BJ (cell line): ENCODE measurements around the gene LAPTM5. TPM values are rescaled to one million over a fixed set of nuclear protein-coding genes. Genes with fewer than 3 reads are reported as not detected.

Experiments used
- CTCF ChIA-PET: fragments of 350-600 bp; formaldehyde crosslinking; extraction: SDS; loops from one replicate; lab custom pipeline; 2021; ENCODE audit warnings: antibody characterized with exemption, inconsistent platforms; lab: Yijun Ruan, JAX
- POLR2A ChIA-PET: fragments of 300-600 bp; sonication (Branson Sonifier 250); formaldehyde crosslinking; extraction: SDS; loops from one replicate; lab custom pipeline; 2021; ENCODE audit warnings: antibody characterized with exemption; lab: Charles Lee
- DNase-seq: peaks from one replicate; pipeline ENCODE4 v3.0.0-alpha.2; 2011; ENCODE audit warnings: low read depth
- H3K27me3 ChIP-seq: 2 replicates; pipeline ENCODE4 v1.6.0; 2011; ENCODE audit warnings: low read length; ENCODE audit not compliant: control insufficient read depth, insufficient read depth
- H3K36me3 ChIP-seq: 2 replicates; pipeline ENCODE4 v1.5.1; 2011; ENCODE audit warnings: low read length; ENCODE audit not compliant: control insufficient read depth, insufficient read depth
- H3K4me3 ChIP-seq: 2 replicates; pipeline ENCODE4 v1.5.1; 2011; ENCODE audit warnings: low read depth, mild to moderate bottlenecking, control low read depth, low read length
- CTCF ChIP-seq: IDR thresholded peaks from 2 replicates; pipeline ENCODE4 v1.5.1; 2011; ENCODE audit warnings: low read depth, mild to moderate bottlenecking, control low read depth, inconsistent platforms, low read length, moderate library complexity; ENCODE audit not compliant: insufficient read depth
- polyA plus RNA-seq: library from polyadenylated mRNA; depleted of rRNA; stranded (reverse); fragments of >200 nt; gene quantifications from 2 replicates; pipeline ENCODE4 v1.2.3, GENCODE V29; 2011

Gene LAPTM5
- polyA plus RNA-seq, 1 experiment = 2.1 TPM

GRCh38 chr1:30728832-30729638 is 28.5 kb downstream of the LAPTM5 start:
- no peak for TF ChIP-seq CTCF
- H3K27me3 ChIP-seq = peaks cover 1% of the 10 kb centered on the region; the same call in 1 of the 2 replicates
- DNase-seq = no peak
- H3K36me3 ChIP-seq = no peaks in the 10 kb centered on the region; the same call in 1 of the 2 replicates
- ChIA-PET CTCF (interaction anchor here (0.7 to 6.5 kb wide), 8 partner anchors 8 to 53 kb away, joined by 3 to 73 read pairs (median 8); no protein-coding TSS in a partner anchor), POLR2A (no interaction called here)
- no peak overlapping the region for H3K4me3 ChIP-seq

- H3K4me3 ChIP-seq = no peak overlapping the region
- no peak for TF ChIP-seq CTCF
- ChIA-PET CTCF (interaction anchor here (0.7 to 6.5 kb wide), 7 partner anchors 9 to 184 kb away, joined by 3 to 73 read pairs (median 5); no protein-coding TSS in a partner anchor), POLR2A (no interaction called here)
- no peak for DNase-seq
- peaks cover 1% of the 10 kb centered on the region; the same call in 1 of the 2 replicates for H3K27me3 ChIP-seq
- H3K36me3 ChIP-seq = no peaks in the 10 kb centered on the region; the same call in 1 of the 2 replicates
Observed at GRCh38 chr1:30728340-30728739, 29.2 kb downstream of the LAPTM5 start.

- DNase-seq = no peak
- Histone ChIP-seq H3K4me3 (no peak overlapping the region), H3K36me3 (no peaks in the 10 kb centered on the region; the same call in 1 of the 2 replicates), H3K27me3 (peaks cover 1% of the 10 kb centered on the region; the same call in 1 of the 2 replicates)
- CTCF ChIA-PET = interaction anchor here (0.6 to 6.5 kb wide), 7 partner anchors 8 to 184 kb away, joined by 3 to 73 read pairs (median 5); no protein-coding TSS in a partner anchor
- POLR2A ChIA-PET = no interaction called here
- TF ChIP-seq CTCF = no peak
Observed at GRCh38 chr1:30727824-30728223, 29.8 kb downstream of the LAPTM5 start.

DNA sequence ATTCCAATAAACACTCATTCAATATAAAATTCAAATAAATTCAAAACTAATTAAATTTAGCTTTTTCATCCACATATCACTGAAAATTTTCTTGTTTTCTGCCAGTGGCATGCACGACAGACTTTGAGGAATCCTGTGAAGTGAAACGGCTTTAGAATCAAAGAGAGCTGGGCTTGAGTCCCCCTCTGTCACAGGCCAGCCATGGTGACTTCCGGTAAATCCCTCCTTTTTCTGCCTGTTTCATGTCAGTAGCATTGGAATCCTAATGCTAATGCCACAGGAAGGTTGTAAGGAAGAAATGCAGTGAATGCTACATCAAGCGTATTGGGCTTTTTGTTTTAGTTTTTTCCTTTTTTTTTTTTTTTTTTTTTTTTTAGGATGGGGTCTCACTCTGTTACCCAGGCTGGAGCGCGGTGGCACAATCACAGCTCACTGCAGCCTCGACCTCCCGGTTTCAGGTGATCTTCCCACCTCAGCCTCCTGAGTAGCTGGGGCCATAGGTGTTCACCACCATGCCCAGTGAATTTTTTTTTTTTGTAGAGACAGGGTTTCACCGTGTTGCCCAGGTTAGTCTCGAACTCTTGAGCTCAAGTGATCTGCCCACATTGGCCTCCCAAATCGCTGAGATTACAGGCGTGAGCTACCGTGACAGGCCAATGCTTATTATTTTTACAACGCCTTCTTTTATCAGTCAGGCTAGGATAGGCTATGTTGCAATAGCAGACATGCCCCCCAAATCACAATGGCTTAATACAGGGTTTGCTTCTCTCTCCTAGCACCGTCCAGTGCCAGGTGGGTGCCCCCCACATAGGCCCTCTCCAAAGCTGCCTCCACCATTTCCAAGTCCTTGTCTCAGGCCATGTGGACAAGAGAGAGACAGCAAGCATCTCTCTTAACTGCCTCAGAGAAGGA is 30.5 kb downstream of the LAPTM5 start:
- peaks cover 1% of the 10 kb centered on the region; the same call in 1 of the 2 replicates for H3K27me3 ChIP-seq
- no peak overlapping the region for H3K4me3 ChIP-seq
- CTCF ChIA-PET = interaction anchor here (0.6 to 6.5 kb wide), 5 partner anchors 8 to 185 kb away, joined by 3 to 73 read pairs (median 38); no protein-coding TSS in a partner anchor
- peaks cover 2% of the 10 kb centered on the region; the same call in 1 of the 2 replicates for H3K36me3 ChIP-seq
- DNase-seq = no peak
- POLR2A ChIA-PET = no interaction called here
- no peak for TF ChIP-seq CTCF
